Nucleus accumbens (tissue), 56 donors: Measurements from ENCODE around the gene DUSP10.

Source experiments
- DNase-seq, 56 donors: peaks; one replicate each; lab custom pipeline; 2025; lab: John Stamatoyannopoulos, UW

The DUSP10 gene

DNA sequence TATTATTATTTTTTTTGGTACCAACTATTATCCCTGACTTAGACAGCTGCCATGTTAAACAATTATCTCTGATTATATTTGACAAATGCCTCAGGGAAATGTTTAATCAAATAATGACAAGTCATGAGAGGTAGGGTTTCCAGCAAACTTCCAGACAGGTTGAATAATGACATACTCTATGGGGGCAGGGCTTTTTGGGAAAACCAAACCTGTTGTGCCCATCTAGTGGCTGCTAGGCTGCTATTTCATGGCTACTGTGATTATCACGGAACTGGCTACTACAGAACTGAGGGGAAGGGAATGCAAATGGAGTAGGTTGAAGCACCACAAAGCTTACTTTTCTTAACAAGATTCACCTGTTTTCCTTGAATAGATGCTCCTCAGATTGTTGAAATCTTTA lies 77.6 kb downstream of the DUSP10 start:
- no peak for DNase-seq

- DNase-seq = no peak
Measured at GRCh38 chr1:221663321-221663720, 78.6 kb downstream of the DUSP10 start.

DNA sequence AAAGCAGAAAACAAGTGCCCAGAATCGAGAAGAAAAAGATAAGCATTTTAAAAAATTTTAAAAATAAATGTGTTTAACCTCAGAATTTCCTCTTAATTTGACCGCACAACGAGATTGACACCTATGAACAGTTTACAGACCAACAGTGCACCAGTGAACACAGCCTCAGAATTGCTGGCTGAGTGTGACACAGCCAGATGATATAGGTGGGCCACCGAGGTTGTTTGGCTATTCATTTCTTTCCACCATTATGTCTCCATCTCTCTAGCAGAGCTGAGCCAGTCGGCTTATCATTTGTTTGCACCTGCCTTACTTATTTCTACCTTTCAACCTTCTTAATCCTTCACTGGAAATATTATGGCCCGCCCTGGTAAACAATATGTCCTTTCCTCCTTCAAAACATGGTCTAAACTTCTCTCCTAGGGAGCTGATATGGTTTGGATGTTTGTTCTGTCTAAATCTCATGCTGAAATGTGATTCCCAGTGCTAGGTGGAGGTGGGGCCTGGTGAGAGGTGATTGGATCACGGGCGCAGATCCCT lies 86.1 kb downstream of the DUSP10 start:
- DNase-seq = no peak
